Epidermal melanocyte (primary cell): ENCODE results near the gene WDR77.

Experiments used
- DNase-seq: peaks from one replicate; pipeline ENCODE4 v3.0.0; 2011; ENCODE audit warnings: low spot score; ENCODE audit not compliant: insufficient read length

The WDR77 gene

GRCh38 chr1:111448918-111449702 lies at the start of gene WDR77, which contains the start of gene ATP5PB:
Gene WDR77, minus strand, starts transcription at chr1:111449256. Its CDS starts 87 bp downstream, at chr1:111449169.
Gene ATP5PB, plus strand, starts transcription at chr1:111449464. Its CDS starts 78 bp downstream, at chr1:111449542.
- peak; percentile 91 for DNase-seq

- DNase-seq = no peak
These were observed 48.5 kb upstream of the WDR77 start for GRCh38 chr1:111497592-111497991.

GRCh38 chr1:111496398-111496797 lies 47.3 kb upstream of the WDR77 start:
- no peak for DNase-seq

GRCh38 chr1:111491070-111491469 lies 42.0 kb upstream of the WDR77 start:
- no peak for DNase-seq

- DNase-seq = no peak
These were observed 41.2 kb upstream of the WDR77 start for GRCh38 chr1:111490220-111490619.

GRCh38 chr1:111489604-111490003 lies 40.5 kb upstream of the WDR77 start:
- DNase-seq = no peak

GRCh38 chr1:111488669-111489068 lies 39.6 kb upstream of the WDR77 start:
- DNase-seq = no peak

GRCh38 chr1:111487133-111487532 lies 38.1 kb upstream of the WDR77 start:
- DNase-seq = no peak

GRCh38 chr1:111486431-111486830 lies 37.4 kb upstream of the WDR77 start:
- DNase-seq = no peak

GRCh38 chr1:111484391-111485026 lies 35.5 kb upstream of the WDR77 start:
- no peak for DNase-seq

- DNase-seq = no peak
These were observed 34.8 kb upstream of the WDR77 start for GRCh38 chr1:111483876-111484275.

- no peak for DNase-seq
These were observed 34.1 kb upstream of the WDR77 start for GRCh38 chr1:111483166-111483565.

- peak; percentile 63 for DNase-seq
These were observed 32.5 kb upstream of the WDR77 start for GRCh38 chr1:111481387-111482221.

GRCh38 chr1:111480674-111481073 lies 31.6 kb upstream of the WDR77 start:
- DNase-seq = no peak

- no peak for DNase-seq
These were observed 27.8 kb upstream of the WDR77 start for GRCh38 chr1:111476761-111477309.

- DNase-seq = no peak
These were observed 27.2 kb upstream of the WDR77 start for GRCh38 chr1:111476214-111476613.

GRCh38 chr1:111475701-111476100 lies 26.6 kb upstream of the WDR77 start:
- DNase-seq = no peak

- no peak for DNase-seq
These were observed 25.5 kb upstream of the WDR77 start for GRCh38 chr1:111474521-111474920.

- no peak for DNase-seq
These were observed 25.1 kb upstream of the WDR77 start for GRCh38 chr1:111474106-111474505.

- DNase-seq = no peak
These were observed 22.5 kb upstream of the WDR77 start for GRCh38 chr1:111471538-111471937.

GRCh38 chr1:111471012-111471411 lies 22.0 kb upstream of the WDR77 start:
- DNase-seq = no peak

- DNase-seq = no peak
These were observed 21.5 kb upstream of the WDR77 start for GRCh38 chr1:111470596-111470995.
